ENCODE results near the gene RGL1.

- TF ChIP-seq POLR2A (IDR thresholded peaks at IDR 0.05) (no peak), CTCF (IDR thresholded peaks at IDR 0.05) (no peak)
Observed at GRCh38 chr1:183821309-183821888, 16.5 kb downstream of the RGL1 start.
